ENCODE measurements around the gene ZSCAN21.

DNA sequence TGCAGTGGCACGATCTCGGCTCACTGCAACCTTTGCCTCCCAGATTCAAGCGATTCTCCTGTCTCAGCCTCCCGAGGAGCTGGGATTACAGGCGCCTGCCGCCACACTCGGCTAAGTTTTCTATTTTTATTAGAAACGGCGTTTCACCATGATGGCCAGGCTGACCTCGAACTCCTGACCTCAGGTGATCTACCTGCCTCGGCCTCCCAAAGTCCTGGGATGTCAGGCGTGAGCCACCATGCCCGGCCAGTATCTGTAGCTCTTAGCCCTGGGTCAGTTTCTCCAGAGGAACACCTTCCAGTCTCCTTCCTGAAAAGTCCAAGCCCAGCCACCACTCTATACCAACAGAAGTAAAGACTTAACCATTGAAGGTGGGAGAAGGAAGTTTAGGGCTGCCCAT lies 49.3 kb upstream of the ZSCAN21 start:
- TF ChIP-seq POLR2A (IDR thresholded peaks at IDR 0.05; ENCODE audit: extremely low read depth, insufficient read length): no peak
- TF ChIP-seq MAX (IDR thresholded peaks at IDR 0.05; ENCODE audit: low read depth, low read length): no peak
- TF ChIP-seq, protein P1, sequence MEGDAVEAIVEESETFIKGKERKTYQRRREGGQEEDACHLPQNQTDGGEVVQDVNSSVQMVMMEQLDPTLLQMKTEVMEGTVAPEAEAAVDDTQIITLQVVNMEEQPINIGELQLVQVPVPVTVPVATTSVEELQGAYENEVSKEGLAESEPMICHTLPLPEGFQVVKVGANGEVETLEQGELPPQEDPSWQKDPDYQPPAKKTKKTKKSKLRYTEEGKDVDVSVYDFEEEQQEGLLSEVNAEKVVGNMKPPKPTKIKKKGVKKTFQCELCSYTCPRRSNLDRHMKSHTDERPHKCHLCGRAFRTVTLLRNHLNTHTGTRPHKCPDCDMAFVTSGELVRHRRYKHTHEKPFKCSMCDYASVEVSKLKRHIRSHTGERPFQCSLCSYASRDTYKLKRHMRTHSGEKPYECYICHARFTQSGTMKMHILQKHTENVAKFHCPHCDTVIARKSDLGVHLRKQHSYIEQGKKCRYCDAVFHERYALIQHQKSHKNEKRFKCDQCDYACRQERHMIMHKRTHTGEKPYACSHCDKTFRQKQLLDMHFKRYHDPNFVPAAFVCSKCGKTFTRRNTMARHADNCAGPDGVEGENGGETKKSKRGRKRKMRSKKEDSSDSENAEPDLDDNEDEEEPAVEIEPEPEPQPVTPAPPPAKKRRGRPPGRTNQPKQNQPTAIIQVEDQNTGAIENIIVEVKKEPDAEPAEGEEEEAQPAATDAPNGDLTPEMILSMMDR (IDR thresholded peaks at IDR 0.05; ENCODE audit: low read depth, low read length): no peak

Data from NB4 (cell line).